GM18873 (cell line): Measurements from ENCODE around the gene ZDHHC1.
"Not testable (repeated sequence)": the region's sequence is repeated elsewhere in the genome, so short reads cannot be mapped to it uniquely, and the experiment has no call there.

Experiments
- ATAC-seq: cut with Tn5 transposase; IDR thresholded peaks from one replicate; pipeline ENCODE4 v1.9.1; 2021; ENCODE audit warnings: mild to moderate bottlenecking, moderate library complexity, moderate number of reproducible peaks; ENCODE audit not compliant: unreplicated experiment, low FRiP score

ZDHHC1 gene

DNA sequence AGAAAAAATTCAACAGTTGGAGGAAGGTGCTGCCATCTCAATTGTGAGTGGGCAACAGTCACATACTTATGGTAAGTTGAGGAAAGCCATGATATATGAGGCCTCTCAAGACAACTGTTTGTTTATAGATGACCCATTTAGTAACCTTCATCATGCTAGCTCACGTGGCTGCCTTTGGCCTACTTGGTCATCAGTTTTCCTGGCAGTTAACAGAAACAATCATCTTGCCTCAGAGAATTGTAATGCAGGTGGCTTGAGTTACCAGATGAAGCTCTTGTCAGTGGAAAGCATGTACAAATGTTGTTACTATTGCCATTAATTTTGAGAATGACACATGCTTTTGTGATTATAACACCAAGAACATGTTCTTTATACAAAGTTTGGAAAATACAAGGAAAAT, 37.6 kb downstream of the ZDHHC1 start:
- ATAC-seq, result no peak

GRCh38 chr16:67376012-67376411, 40.3 kb downstream of the ZDHHC1 start:
- ATAC-seq, result not testable (repeated sequence)

- ATAC-seq, result no peak
Observed at GRCh38 chr16:67372664-67373063, 43.6 kb downstream of the ZDHHC1 start.

GRCh38 chr16:67370661-67371060, 45.6 kb downstream of the ZDHHC1 start:
- no peak for ATAC-seq

DNA sequence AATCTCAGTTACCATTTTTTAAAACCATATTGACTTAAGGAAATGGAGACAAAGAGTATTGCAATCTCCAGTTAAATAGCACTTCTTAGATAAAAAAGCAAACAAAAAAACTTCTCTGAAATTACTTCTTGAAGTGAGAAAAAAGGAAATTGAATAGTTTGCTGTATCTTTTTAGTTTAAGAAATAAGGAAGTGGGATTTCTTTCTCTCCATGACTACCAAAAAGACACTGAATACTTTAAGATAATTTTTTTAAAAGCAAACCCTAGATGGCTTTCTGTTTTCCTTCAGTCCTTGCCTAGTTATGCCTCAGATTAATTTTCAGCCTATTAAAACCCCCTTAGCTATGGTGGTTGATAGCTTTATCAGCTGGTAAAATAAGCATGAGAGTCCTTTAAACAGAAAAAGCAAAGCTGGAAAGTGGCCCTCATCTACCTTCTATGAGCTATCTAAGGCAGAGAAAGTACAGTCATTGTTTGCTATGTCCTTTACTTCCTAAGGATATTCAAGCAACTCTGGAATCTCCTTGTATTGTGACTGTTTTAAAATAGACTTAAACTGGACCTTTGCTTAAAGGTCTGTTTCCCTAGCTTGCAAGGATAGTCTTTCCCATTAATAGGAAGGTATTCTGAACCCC, 51.6 kb downstream of the ZDHHC1 start:
- ATAC-seq, result no peak

DNA sequence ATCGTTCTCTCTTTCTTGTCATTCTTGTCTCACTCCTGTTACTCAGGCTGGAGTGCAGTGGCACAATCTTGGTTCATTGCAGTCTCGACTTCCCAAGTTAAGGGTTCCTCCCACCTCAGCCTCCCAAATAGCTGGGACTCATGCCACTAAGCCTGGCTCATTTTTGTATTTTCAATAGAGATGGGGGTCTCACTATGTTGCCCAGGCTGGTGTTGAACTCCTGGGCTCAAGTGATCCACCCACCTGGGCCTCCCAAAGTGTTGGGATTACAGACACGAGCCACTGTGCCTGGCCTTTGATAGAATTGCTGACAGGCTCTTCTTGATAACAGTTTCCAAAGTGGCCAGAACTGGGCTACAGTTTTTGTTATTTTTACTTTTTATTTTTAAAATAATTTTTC, 55.2 kb downstream of the ZDHHC1 start:
- no peak for ATAC-seq

DNA sequence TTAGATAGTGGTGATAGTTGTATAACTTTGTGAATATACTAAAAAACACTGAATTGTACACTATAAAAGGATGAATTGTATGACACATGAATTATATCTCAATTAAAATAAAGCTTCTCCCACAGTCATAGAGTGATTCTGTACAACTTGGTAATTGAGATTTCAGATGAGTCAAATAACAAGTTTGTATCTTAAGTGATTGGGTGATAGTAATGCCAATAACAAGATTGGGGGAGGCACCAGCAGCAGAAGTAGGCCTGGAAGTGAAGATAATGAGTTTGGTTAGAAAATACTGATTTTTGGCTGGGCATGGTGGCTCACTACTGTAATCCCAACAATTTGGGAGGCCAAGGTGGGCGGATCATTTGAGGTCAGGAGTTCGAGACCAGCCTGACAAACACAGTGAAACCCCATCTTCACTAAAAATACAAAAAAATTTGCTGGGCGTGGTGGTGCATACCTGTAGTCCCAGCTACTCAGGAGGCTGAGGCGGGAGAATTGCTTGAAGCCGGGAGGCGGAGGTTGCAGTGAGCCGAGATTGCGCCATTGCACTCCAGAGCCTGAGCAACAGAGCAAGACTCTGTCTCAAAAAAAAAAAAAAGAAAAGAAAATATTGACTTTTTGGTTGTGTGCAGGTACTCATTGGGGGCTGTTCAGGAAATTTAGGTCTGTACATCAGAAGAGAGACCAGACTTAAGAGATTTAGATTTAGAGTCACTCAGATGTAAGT, 56.6 kb downstream of the ZDHHC1 start:
- not testable (repeated sequence) for ATAC-seq

- no peak for ATAC-seq
Observed at GRCh38 chr16:67357561-67357960, 58.7 kb downstream of the ZDHHC1 start.

- ATAC-seq, result no peak
Observed at GRCh38 chr16:67356396-67356795, 59.9 kb downstream of the ZDHHC1 start.

- not testable (repeated sequence) for ATAC-seq
Observed at GRCh38 chr16:67352463-67352862, 63.8 kb downstream of the ZDHHC1 start.

- no peak for ATAC-seq
Observed at GRCh38 chr16:67350324-67350723, 66.0 kb downstream of the ZDHHC1 start.

DNA sequence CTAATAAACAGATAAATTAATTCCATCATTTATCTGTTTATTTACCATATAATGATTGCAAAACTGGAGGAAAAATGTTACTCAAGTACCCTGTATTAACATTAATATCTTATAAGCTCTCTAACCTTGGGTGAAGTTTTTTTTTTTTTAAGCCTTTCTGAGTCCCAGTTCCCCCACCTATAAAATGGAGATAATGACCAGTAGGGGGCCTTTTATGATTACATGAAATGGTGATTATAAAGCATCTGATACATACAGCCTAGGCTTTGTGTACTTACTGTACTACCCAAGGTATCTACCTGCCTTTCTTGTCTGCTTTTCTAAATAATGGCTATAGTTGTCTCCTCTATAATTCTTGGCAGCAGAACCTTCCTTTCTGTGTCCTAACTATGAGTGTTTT, 67.1 kb downstream of the ZDHHC1 start:
- no peak for ATAC-seq

GRCh38 chr16:67346341-67346740, 69.9 kb downstream of the ZDHHC1 start:
- no peak for ATAC-seq

DNA sequence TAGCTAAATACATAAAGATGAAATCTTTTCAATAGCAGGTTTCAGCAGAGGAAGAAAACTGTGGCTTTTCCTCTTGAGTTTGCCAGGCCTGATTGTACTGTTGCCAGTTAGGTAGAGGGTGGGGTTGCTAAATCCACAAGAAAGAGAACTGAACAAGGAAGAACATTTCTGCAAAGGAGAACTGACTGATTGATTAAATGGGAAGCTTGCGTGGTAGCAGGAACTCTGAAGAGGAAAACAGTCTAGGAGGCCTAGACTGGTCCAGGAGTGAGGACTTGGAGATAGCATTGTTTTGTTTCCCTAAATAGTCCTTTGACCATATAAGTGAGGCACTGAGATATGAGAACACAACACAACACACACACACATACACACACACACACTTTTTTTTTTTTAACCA, 70.9 kb downstream of the ZDHHC1 start:
- no peak for ATAC-seq
